NOMO-1 (cell line): Measurements from ENCODE around the gene TBC1D19.
"Not testable (repeated sequence)": the region's sequence is repeated elsewhere in the genome, so short reads cannot be mapped to it uniquely, and the experiment has no call there.

Experiments
- DNase-seq, 2 experiments: peaks; one replicate each; lab custom pipeline; 2025; ENCODE audit not compliant: unreplicated experiment in 2 of 2; lab: John Stamatoyannopoulos, UW

TBC1D19 gene

DNA sequence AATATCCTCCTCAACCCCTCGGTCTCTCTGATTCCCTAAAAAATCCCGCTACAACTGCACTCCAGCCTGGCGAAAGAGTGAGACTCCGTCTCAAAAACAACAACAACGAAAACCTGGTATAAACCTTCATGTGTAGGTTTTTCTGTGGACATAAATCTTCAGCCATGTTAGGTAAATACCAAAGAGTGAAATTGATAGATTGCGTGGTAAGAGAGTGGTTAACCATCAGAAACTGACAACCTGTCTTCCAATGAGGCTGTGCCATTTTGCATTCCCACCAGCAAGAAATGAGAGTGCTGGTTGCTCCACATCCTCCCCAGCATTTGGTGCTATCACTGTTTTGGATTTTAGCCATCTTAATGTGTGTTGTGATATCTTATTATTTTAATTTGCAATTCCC, 10.9 kb downstream of the TBC1D19 start:
- DNase-seq, result no peak

DNA sequence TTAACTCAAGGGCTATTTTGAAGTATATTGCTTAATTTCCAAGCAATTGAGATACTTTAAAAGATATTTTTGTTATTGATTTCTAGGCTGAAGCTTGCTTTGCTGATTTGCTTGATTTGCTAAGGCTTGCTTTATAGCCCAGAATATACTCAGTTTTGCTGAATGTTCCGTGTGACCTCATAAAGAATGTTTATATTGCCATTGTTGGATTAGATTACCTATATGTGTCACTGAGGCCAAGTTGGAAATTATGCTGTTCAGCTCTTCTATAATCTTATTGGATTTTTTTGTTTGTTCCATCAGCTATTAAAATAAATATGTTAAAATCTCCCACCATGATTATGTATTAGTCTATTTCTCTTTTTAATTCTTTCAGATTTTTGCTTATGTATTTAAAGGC, 13.0 kb downstream of the TBC1D19 start:
- no peak for DNase-seq

DNA sequence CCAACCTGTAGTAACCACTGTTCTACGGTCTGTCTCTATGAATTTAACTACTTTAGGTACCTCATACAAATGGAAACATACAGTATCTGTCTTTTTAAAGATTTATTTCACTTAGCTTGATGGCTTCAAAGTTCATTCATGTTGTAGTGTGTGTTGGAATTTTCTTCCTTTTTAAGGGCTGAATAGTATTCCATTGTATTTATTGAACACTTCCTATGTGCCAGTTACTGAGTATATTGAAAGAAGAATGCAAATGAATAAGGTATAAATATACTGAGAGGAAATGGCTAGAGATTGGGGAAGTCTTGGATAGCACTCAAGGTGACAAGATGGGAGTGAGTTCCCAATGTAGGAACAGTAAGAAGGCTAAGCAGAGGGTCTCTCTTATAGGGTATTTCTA, 17.3 kb downstream of the TBC1D19 start:
- DNase-seq, result no peak

DNA sequence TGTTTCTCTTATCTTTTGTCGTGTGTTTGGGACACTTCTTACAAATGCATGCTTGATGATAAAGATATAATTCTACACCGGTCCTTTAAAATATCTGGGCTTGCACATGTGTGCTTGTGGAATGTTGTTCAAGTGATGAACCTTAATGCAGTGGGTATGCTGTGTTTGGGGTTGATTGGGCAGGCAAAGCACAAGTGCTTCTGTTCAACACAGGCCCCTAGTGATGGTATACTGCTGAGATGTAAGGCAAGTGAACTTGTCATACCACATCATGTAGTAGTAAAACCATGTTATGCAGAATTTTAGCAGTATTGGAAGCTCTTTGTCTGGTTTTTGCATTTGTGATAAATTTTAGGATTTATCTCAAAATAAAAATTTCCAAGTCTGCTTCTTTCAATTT, 23.9 kb downstream of the TBC1D19 start:
- DNase-seq, result no peak

DNA sequence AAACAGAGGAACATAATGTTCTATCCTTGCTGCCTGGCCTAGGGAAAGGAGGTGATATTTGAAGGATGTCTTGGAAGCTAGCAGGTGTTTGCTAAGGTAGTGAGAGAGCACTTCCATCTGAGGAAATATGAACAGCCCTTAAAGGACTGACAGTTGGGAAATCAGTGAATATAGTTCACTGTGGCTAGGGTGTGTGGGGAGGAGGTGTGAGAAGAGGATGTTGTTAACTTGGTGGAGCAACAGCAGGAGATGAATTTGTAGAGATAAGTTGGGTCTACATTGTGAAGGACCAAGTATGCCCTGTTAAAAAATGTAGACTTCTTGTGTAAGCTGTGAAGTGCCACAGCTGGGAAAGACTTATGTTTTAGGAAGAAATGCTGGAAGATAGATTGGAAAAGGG, 25.5 kb downstream of the TBC1D19 start:
- DNase-seq, result peak; percentile 12 to 49

DNA sequence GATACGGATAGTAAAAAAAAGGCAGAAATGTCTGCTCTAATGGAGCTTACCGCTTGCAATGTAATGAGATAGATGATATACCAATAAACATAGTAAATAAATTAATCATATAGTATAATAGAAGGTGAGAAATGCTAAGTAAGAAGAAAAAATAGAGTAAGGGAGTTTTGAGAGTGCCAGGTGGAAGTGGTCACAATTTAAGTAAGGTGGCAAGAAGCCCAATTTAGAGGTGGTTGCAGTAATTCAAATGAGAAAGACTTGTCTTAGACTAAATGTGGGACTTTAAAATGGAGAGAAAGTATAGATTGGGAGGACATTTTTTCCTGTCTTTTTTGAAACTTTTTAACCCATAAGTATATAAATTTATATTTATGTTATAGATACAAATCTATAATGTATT, 26.0 kb downstream of the TBC1D19 start:
- DNase-seq, result no peak

DNA sequence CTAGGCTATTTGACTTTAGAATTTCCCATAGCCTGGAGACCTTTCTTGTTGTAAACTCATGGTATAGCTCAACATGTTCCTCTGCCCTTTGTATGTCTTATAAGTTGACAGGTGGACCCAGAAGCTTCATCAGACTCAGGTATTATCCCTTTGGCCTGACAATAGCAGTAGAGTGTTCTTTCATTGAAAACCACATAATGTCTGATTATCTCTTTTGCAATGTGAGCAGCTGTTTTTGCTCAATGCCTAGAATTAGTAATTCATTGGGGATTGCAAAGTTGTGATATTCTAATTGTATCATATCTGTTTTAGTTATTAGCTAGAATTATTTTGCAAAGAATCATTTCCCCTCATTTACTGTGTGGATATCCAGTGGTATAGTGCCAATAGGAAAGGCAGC, 27.5 kb downstream of the TBC1D19 start:
- no peak for DNase-seq

DNA sequence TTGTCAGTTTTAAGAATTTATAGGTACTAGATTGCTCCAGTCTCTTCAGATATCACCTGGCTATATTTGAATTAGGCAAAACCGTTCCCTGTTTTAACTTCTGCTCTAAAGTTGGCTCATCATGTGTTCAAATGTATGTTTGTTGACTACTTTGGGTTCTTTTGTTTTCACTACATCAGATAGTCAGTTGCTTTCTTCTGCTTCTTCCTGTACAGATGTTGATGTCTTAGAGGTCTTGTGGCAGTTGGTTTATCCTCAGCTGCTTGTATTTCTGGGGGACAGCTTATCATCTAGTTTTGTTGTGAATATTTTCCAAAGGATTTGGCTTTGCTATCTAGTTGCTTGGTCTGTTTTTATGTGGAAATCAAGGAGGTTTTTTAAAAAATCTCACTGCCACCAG, 28.0 kb downstream of the TBC1D19 start:
- DNase-seq, result no peak

DNA sequence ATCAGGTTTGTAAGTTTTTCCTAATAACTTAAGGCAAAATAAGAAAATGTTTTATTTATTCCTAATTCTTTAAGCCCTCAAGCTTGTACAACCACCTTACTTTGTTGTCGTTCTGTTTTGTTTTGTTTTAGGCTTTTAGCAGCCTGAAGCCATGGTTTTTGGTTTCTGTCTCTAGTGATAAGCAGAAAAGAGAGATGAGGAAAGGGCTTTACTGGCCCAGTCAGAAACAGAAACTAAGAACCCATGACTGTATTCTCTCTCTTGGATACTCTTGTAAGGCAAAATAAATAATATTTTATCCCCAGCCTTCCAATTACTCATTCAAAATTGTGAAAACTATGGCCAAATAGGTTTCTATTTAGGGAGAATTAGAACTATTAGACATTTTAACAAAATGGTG, 29.4 kb downstream of the TBC1D19 start:
- DNase-seq, result no peak

DNA sequence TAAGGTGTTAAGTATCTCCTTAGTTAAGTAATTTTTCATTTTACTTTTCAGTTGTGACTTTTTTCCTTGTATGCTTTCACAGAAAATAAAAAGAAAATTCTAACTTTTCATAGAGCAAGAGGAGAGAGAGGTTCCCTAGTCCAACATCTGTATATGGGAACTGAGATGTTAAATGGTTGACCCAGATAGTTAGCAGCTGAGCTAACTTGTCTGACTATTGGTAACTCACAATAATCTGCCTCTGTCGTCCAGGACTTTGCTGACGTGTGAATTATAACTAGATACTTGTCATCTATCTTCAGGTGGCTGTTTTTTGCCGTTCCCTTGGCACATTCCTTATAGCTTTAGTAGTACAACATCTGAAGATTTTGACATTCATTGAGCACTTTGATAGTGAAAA, 29.9 kb downstream of the TBC1D19 start:
- no peak for DNase-seq

DNA sequence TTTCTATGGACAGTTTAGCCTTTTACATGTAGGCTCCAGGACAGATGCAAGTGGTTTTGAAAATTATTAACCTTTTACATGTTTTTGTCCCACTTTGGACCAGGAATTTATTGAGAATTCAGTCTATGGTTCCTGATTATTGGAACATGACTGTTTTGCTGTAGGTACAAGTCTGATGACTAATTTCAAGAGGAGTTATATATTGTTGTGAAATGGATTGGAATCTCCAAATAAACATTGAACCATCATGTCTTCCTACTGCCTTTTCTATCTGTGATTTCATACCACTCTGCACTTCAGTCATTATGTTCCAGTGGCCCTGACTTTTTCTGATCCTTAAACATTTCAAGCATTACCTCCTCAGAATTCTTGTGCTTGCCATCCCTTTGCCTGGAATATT, 35.9 kb downstream of the TBC1D19 start:
- DNase-seq, result no peak

DNA sequence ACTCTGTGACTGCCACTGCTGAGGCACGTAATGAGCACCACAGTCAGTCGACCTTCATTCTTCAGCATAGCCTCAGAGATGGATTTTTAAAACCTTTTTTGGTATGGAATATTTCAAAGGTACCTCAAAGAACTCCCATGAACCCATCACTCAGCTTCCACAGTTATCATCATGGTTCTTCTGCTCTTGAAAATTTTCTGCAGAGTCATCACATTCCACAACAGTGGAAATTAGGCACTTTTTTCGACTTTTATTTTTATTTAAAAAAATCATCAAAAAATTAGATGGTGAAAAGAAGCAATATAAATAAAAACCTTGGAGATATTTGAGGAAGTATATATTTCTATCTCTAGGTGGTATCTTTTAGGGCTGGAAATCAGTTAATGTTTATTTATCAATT, 37.5 kb downstream of the TBC1D19 start:
- DNase-seq, result no peak

DNA sequence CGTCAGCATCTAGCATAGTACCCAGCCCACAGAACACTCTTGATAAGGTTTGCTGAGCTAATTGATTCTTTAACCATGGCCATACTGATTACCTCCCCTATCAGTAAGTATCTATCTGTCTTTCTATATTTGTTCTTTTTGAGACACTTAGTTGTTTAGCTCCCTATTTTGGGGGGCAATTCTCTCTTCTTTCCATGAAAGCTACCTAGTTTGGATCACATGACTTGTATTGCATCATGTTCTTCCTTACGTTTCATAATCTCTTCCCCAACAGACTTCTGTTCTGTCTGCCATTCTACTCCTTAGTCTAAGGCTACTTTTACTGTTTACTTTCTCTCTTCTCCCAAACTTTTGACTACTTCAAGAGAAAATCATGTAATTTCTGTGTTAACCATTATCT, 39.0 kb downstream of the TBC1D19 start:
- no peak for DNase-seq

DNA sequence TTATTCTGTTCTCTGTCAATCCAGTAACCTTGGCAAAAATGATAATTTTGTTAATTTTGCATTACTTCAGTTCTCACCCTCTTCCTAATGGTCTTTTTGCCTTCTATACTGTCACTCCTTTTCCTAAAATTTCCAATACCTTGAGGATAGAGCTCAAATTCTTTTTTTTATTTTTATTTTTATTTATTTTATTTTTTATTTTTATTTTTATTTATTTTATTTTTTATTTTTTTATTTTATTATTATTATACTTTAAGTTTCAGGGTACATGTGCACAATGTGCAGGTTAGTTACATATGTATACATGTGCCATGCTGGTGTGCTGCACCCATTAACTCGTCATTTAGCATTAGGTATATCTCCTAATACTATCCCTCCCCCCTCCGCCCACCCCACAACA, 42.8 kb downstream of the TBC1D19 start:
- DNase-seq, result not testable (repeated sequence)

DNA sequence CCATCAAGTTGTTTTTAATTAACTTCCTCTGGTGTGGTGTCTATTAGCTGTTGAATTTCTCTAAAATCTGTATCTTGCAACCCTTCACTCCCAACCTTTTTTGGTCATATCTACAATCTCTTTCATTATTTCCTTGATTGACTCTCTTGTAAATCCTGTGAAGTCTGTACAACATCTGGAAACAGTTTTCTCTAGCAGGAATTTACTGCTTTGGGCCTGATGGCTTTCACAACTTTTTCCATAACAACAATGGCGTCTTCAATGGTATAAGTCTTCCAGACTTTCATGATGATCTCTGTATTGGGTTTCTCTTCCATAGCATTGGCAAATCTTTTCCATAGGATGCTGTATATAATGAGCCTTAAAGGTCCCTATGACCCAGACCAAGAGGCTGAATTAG, 49.0 kb downstream of the TBC1D19 start:
- DNase-seq, result no peak

DNA sequence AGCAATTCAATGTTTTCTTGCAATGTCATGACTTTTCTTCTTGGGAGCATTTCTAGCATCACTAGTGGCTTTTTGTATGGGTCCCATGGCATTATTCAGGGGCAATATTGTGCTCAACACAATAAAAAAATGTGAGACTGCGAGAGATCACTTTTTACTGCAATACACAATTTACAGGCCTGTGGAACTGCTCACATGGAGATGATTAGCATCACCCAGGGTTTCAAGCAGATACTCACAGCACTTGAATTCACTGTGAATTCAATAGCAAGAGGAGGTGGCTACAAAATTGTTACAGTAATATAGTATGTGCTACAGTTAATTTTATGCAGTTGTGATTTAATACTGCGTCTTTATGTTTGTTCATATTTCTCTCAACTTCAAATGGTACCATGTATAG, 50.4 kb downstream of the TBC1D19 start:
- DNase-seq, result no peak

DNA sequence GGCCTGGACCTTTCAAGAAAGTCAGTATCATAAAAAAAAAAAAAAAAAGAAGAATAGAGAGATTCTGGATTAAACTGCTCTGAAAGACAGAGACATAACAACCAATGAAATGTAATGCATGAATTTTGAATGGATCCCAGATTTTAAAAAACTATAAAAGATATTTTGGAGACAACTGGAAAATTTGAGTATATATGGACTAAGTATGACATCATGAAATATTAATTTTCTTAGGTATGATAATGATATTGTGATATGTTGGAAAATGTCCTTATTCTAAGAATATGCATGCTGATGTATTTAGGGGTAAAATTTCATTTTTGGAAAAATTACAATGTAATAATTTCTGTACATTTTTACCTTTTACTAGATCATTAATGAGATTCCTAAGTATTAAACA, 52.6 kb downstream of the TBC1D19 start:
- no peak for DNase-seq

DNA sequence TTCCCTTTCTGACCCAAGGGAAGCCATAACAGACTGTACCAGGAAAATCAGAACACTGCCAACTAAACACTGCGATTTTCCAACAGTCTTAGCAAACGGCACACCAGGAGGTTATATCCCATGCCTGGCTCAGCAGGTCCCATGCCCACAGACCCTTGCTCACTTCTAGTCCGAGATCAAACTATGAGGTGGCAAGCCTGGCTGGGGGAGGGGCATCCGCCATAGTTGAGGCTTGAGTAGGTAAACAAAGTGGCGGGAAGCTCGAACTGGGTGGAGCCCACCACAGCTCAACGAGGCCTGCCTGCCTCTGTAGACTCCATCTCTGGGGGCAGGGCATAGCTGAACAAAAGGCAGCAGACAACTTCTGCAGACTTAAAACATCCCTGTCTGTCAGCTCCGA, 56.8 kb downstream of the TBC1D19 start:
- not testable (repeated sequence) for DNase-seq

DNA sequence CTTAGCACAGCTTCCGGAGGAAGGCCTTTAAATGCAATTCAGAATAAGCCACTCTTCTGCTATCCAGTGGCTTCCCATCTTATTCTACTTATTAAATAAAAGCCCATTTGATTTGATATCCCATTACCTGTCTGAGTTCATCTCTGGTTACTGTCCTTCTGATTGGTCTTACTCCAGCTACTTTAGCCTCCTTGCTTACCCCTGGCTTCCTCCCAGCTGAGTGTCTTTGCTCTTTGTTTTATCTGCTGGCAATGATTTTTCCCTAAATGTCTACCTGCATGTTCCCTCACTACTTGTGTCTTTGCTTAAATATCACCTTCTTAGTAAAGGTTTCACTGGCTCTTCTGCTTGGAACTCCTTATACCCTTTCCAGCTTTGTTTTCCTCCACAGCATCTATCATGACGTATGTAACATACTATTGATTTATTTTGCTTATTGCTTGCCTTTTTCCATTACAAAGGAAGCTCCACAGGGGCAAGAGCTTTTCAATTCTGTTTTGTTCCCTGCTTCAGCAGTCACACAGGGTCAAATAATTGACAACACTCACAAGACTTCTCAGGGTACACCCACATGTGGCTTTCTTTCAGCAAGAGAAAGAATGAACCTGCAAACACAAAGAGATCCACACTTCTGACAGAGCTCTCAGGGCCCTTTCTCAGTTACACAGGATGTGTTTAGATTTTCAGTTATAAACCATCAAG, 63.8 kb downstream of the TBC1D19 start:
- DNase-seq, result no peak

DNA sequence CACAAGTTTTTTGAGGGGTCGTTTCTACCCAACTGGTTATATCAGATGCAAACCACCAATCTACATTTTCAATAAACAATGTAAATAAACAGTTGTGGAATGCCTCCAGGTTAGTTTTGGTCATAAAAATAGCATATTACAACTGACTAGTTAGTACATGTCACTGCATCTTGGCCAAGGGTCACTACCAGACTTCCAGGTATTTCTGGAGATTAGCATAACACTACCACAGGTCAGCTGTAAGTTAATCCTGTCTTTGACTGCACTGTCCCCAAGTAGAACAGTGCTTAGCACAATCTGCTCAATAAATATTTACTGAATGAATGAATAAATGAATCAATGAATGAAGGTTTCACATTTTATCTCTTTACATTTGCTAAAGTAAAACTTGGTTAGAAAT, 64.4 kb downstream of the TBC1D19 start:
- DNase-seq, result no peak

DNA sequence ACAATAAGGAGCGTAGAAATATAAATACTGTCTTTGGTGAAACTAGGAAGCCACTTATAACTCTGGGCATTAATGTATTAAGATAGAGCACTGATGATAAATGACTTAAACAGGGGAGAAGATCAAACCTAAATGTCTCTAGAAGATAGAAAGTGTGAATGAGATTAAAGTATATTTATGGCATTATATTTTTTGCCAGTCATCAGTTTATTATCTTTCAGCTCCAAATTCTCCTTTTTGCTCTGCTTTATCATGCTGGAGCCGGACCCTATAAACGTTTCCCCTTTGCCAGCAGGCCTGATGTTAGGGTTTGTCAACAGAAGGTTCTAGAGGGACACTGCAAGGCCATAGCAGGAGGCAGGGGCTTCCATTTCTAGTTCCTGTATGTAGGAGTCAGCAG, 76.4 kb downstream of the TBC1D19 start:
- no peak for DNase-seq

DNA sequence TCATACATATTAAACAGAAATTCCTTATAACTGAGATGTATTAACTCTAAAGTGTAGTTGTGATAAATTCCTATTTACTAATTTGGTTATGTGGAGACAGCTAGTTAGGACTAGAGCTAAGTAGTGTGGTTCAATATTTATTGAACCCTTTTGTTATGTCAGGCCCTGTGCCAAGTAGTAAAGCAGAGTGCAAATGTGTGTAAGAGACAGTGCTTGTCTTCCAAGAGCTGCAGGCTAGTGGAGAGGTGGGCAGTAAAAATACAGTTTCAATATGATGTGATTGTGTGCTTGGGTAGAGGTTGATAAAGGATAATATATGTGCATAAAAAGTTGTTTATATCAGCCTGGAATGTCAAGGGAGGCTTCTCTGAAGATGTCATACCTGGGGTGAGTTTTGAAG, 80.0 kb downstream of the TBC1D19 start:
- no peak for DNase-seq

DNA sequence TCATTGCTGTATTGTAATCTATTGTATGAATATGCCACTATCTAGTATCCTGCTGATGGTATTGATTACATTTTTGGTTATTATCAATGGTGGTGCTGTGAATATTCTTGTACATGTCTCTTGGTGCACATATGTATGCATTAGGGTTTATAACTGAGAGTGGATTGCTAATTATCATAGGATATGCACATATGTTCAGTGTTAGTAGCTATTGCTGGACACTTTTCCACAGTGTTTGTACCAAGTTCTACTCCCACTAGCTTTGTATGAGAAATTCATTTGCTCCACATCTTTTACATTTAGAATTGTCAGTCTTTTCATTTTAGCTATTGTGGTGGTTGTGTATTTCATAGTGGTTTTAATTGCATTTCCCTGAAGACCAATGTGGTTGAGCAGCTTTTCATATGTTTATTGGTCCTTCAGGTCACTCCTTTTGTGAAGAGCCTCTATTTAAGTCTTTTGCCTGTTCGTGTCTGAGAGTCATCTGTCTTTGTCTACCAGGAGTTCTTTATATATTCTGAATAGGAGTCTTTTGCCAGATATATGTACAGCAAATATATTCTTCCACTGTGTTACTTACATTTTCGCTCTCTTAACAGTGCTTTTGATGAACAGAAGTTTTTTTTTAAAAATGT, 87.1 kb downstream of the TBC1D19 start:
- DNase-seq, result no peak
